ENCODE data around the gene GPR137B.

DNA sequence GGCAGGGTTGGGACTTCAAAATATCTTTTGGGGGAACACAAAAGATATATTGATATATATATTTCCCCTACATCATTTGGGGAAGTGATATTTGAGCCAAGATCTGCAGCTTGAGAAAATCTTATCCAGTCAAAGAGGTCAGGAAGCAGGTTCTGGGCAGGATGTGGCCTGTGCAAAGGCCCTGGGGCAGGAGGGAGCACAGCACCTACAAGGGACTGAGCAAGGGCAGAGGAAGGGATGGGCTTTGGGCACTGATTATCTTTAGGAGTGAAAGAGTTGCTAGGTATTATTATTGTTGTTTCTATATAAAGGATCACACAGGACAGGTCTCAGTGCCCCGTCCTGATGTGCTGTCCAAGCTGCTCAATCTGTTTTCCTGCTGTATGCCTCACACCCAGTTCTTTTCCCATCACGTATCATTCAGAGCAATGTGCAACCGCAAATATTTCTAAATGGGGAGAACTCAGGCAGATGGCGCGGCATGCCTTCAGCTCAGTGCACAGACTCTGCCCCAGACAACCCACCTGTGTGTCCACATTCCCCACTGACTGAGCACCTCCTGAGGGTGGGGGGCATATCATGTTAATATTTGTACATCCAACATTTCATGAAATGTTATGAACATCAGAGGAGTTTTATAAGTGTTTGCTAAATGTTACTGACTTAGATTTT, 28.1 kb upstream of the GPR137B start:
- TF ChIP-seq POLR2A (IDR thresholded peaks at IDR 0.05) (no peak), POLR2AphosphoS5 (IDR thresholded peaks at IDR 0.05) (no peak)
- TF ChIP-seq, protein P1, sequence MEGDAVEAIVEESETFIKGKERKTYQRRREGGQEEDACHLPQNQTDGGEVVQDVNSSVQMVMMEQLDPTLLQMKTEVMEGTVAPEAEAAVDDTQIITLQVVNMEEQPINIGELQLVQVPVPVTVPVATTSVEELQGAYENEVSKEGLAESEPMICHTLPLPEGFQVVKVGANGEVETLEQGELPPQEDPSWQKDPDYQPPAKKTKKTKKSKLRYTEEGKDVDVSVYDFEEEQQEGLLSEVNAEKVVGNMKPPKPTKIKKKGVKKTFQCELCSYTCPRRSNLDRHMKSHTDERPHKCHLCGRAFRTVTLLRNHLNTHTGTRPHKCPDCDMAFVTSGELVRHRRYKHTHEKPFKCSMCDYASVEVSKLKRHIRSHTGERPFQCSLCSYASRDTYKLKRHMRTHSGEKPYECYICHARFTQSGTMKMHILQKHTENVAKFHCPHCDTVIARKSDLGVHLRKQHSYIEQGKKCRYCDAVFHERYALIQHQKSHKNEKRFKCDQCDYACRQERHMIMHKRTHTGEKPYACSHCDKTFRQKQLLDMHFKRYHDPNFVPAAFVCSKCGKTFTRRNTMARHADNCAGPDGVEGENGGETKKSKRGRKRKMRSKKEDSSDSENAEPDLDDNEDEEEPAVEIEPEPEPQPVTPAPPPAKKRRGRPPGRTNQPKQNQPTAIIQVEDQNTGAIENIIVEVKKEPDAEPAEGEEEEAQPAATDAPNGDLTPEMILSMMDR (IDR thresholded peaks at IDR 0.05 in 8 of 11, conservative IDR thresholded peaks at IDR 0.05 in 3 of 11), result no peak
